Coronary artery (tissue), 2 donors: ENCODE results near the gene AKIRIN1.
"Not testable (repeated sequence)": the region's sequence is repeated elsewhere in the genome, so short reads cannot be mapped to it uniquely, and the experiment has no call there.

ENCODE experiments used
- DNase-seq: peaks from one replicate; pipeline ENCODE4 v3.0.0-alpha.2; 2017; ENCODE audit warnings: low spot score
- H3K27ac ChIP-seq, 2 donors: fragments of 200-600 bp; sonication (generic); one replicate each; pipeline ENCODE4 v1.5.1; 2016 to 2019
- H3K4me3 ChIP-seq: fragments of 200-600 bp; sonication (generic); 2 replicates; pipeline ENCODE4 v1.5.1; 2016; ENCODE audit warnings: mild to moderate bottlenecking, moderate library complexity
- TF ChIP-seq, protein P1 (sequence below): fragments of 200-600 bp; sonication (generic); IDR thresholded peaks from one replicate; pipeline ENCODE4 v1.5.1; 2019; ENCODE audit warnings: antibody characterized with exemption

Gene AKIRIN1

DNA sequence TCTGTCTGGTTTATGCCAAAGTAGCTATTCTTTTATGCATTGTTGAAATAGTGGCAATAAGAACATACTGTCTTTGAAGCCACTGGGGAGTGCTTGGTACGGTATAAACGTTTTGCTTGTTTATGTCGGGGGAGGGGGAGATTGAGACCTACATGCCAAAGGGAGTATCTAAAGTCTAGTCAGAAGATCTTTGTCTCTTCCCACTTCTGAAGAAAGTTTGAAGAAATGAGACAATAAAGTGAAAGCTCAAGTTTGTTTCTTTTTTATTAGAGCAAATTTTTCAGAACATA lies 6.8 kb downstream of the AKIRIN1 start:
- H3K4me3 ChIP-seq: no peak overlapping the region
- H3K27ac ChIP-seq: no peak overlapping the region
- TF ChIP-seq, protein P1, sequence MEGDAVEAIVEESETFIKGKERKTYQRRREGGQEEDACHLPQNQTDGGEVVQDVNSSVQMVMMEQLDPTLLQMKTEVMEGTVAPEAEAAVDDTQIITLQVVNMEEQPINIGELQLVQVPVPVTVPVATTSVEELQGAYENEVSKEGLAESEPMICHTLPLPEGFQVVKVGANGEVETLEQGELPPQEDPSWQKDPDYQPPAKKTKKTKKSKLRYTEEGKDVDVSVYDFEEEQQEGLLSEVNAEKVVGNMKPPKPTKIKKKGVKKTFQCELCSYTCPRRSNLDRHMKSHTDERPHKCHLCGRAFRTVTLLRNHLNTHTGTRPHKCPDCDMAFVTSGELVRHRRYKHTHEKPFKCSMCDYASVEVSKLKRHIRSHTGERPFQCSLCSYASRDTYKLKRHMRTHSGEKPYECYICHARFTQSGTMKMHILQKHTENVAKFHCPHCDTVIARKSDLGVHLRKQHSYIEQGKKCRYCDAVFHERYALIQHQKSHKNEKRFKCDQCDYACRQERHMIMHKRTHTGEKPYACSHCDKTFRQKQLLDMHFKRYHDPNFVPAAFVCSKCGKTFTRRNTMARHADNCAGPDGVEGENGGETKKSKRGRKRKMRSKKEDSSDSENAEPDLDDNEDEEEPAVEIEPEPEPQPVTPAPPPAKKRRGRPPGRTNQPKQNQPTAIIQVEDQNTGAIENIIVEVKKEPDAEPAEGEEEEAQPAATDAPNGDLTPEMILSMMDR: no peak
- no peak for DNase-seq

GRCh38 chr1:39001516-39002421 lies 10.7 kb downstream of the AKIRIN1 start:
- Histone ChIP-seq H3K27ac (no peak overlapping the region), H3K4me3 (no peak overlapping the region)
- no peak for DNase-seq
- TF ChIP-seq, protein P1: no peak

DNA sequence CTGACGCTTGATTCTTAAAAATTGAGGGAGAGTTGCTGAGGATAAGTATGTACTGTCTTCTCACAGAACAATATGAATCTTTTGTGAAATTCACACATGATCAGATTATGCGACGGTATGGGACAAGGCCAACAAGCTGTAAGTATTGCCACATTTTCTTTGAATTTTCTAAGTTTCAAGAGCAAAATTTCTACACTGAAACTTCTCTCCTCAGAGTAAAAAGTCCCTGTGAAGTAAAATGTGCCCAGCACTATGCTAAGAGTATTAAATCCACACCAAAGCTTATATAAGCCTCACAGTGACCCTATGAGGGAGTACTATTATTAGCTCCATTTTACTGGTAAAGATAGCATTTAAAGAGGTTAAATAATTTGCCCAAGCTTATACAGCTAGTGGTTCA lies 12.2 kb downstream of the AKIRIN1 start:
- DNase-seq: no peak
- H3K4me3 ChIP-seq: no peak overlapping the region
- H3K27ac ChIP-seq: no peak overlapping the region
- TF ChIP-seq, protein P1: no peak

DNA sequence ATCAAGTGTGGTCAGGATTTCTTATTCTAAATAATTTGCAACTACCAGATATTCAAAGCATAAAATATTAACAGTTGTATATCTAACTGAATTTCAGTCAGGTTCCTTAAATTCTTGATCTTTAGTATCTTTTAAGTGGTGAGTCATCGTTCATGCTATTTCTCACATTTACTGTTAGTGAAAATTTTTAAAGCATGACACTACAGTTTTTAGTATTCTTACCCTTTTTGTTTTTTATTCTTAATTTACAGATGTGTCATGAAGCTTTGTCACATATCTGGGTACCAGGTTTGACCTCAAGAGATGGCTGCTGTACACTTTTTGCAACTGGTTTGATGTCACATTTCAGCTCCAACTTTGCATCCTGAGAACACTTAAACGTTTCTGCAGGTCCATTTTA lies 12.7 kb downstream of the AKIRIN1 start:
- Histone ChIP-seq H3K27ac (no peak overlapping the region), H3K4me3 (no peak overlapping the region)
- TF ChIP-seq, protein P1: no peak
- no peak for DNase-seq

GRCh38 chr1:39006287-39006686 lies 15.2 kb downstream of the AKIRIN1 start:
- Histone ChIP-seq H3K27ac (no peak overlapping the region), H3K4me3 (no peak overlapping the region)
- TF ChIP-seq, protein P1: no peak
- no peak for DNase-seq

- Histone ChIP-seq H3K27ac (no peak overlapping the region), H3K4me3 (no peak overlapping the region)
- TF ChIP-seq, protein P1: no peak
- no peak for DNase-seq
Observed at GRCh38 chr1:39006726-39007645, 15.9 kb downstream of the AKIRIN1 start.

GRCh38 chr1:39014956-39015355 lies 23.9 kb downstream of the AKIRIN1 start:
- not testable (repeated sequence) for H3K27ac ChIP-seq, H3K4me3 ChIP-seq, DNase-seq
